Activated CD4-positive, alpha-beta T cell treated with anti-CD3 and anti-CD28 coated beads for 36 hours (primary cell): Measurements from ENCODE around the gene FHOD3. TPM values are rescaled to one million over a fixed set of nuclear protein-coding genes. Genes with fewer than 3 reads are reported as not detected.

ENCODE experiments used
- ATAC-seq: fragments of 200-7000 bp; cut with Tn5 transposase; one replicate; pipeline ENCODE4 v1.10.0; 2021; ENCODE audit warnings: mild to moderate bottlenecking, moderate library complexity
- CTCF ChIA-PET: fragments of 350-600 bp; sonication (Branson Sonifier 250); formaldehyde crosslinking; loops from one replicate; lab custom pipeline; 2021; ENCODE audit warnings: antibody characterized with exemption; lab: Charles Lee
- POLR2A ChIA-PET: fragments of 350-600 bp; sonication (Branson Sonifier 250); formaldehyde crosslinking; loops from one replicate; lab custom pipeline; 2021; ENCODE audit warnings: antibody characterized with exemption, inconsistent platforms; lab: Charles Lee
- DNase-seq: peaks from one replicate; pipeline ENCODE4 v3.0.0-alpha.2; 2020
- H3K27ac Mint-ChIP-seq: one replicate; pipeline ENCODE4 v1.8.0; 2021; ENCODE audit warnings: mixed read lengths
- H3K27me3 Mint-ChIP-seq: one replicate; pipeline ENCODE4 v1.8.0; 2021; ENCODE audit warnings: mixed read lengths
- H3K36me3 Mint-ChIP-seq: one replicate; pipeline ENCODE4 v1.8.0; 2021; ENCODE audit warnings: low read depth, mixed read lengths
- H3K4me1 Mint-ChIP-seq: one replicate; pipeline ENCODE4 v1.8.0; 2021; ENCODE audit warnings: mixed read lengths
- H3K4me3 Mint-ChIP-seq: one replicate; pipeline ENCODE4 v1.8.0; 2021; ENCODE audit warnings: mild to moderate bottlenecking, moderate library complexity, mixed read lengths
- H3K9me3 Mint-ChIP-seq: one replicate; pipeline ENCODE4 v1.8.0; 2021; ENCODE audit warnings: low read depth, mixed read lengths
- intact Hi-C, 2 experiments: fragments of 100-400 bp; cut with DNase I in 1 of 2; cut with micrococcal nuclease in 1 of 2; formaldehyde crosslinking; loops; one replicate each; pipeline versions ENCODE4 v1.14.2 to v1.15.1; 2022 to 2024; cut with DNase I, micrococcal nuclease
- total RNA-seq, 2 experiments: library from RNA; stranded (reverse); gene quantifications; one replicate each; pipeline ENCODE4 v1.2.3, GENCODE V29; 2021

The FHOD3 gene
- total RNA-seq, 2 experiments from 2014 or later = not detected

GRCh38 chr18:36665952-36666351 is 368.4 kb downstream of the FHOD3 start:
- ATAC-seq (no peak), DNase-seq (no peak)
- Mint-ChIP-seq H3K9me3 (no peaks in the 10 kb centered on the region), H3K4me3 (no peak overlapping the region), H3K4me1 (no peaks in the 10 kb centered on the region), H3K36me3 (no peaks in the 10 kb centered on the region), H3K27ac (no peak overlapping the region), H3K27me3 (peaks cover 5% of the 10 kb centered on the region)
- ChIA-PET POLR2A (no interaction called here), CTCF (interaction anchor here (0.5 to 0.6 kb wide), 2 partner anchors 649 to 1781 kb away, joined by 3 read pairs; no protein-coding TSS in a partner anchor)
- intact Hi-C loops = no loop called here

GRCh38 chr18:36667811-36668210 is 370.3 kb downstream of the FHOD3 start:
- intact Hi-C loops = no loop called here
- Mint-ChIP-seq H3K27me3 (peaks cover 13% of the 10 kb centered on the region), H3K27ac (no peak overlapping the region), H3K4me1 (peaks cover under 1% of the 10 kb centered on the region), H3K4me3 (no peak overlapping the region), H3K9me3 (no peaks in the 10 kb centered on the region), H3K36me3 (no peaks in the 10 kb centered on the region)
- POLR2A ChIA-PET = no interaction called here
- no peak for ATAC-seq
- CTCF ChIA-PET = interaction anchor here (2.6 kb wide), 1 partner anchor 20 kb away, joined by 8 read pairs; no protein-coding TSS in a partner anchor
- no peak for DNase-seq

GRCh38 chr18:36668349-36668748 is 370.8 kb downstream of the FHOD3 start:
- DNase-seq (no peak), ATAC-seq (no peak)
- intact Hi-C loops = no loop called here
- ChIA-PET CTCF (interaction anchor here (0.6 to 2.6 kb wide), 2 partner anchors 20 to 389 kb away, joined by 4 to 8 read pairs; no protein-coding TSS in a partner anchor), POLR2A (no interaction called here)
- Mint-ChIP-seq H3K9me3 (no peaks in the 10 kb centered on the region), H3K36me3 (no peaks in the 10 kb centered on the region), H3K27me3 (peaks cover 13% of the 10 kb centered on the region), H3K4me1 (peaks cover 3% of the 10 kb centered on the region), H3K27ac (no peak overlapping the region), H3K4me3 (no peak overlapping the region)

- ChIA-PET POLR2A (no interaction called here), CTCF (no interaction called here)
- Mint-ChIP-seq H3K4me3 (no peak overlapping the region), H3K36me3 (no peaks in the 10 kb centered on the region), H3K4me1 (peaks cover 3% of the 10 kb centered on the region), H3K27me3 (peaks cover 15% of the 10 kb centered on the region), H3K9me3 (no peaks in the 10 kb centered on the region), H3K27ac (no peak overlapping the region)
- intact Hi-C loops = no loop called here
- ATAC-seq = no peak
- DNase-seq = no peak
These were observed 375.2 kb downstream of the FHOD3 start for GRCh38 chr18:36672437-36673344.

- ChIA-PET CTCF (no interaction called here), POLR2A (no interaction called here)
- no peaks in the 10 kb centered on the region for H3K36me3 Mint-ChIP-seq
- no peaks in the 10 kb centered on the region for H3K9me3 Mint-ChIP-seq
- no peak overlapping the region for H3K4me3 Mint-ChIP-seq
- no peak for ATAC-seq
- no peak for DNase-seq
- no peak overlapping the region for H3K27ac Mint-ChIP-seq
- peaks cover 15% of the 10 kb centered on the region for H3K27me3 Mint-ChIP-seq
- H3K4me1 Mint-ChIP-seq = peaks cover 3% of the 10 kb centered on the region
- intact Hi-C loops = no loop called here
These were observed 375.9 kb downstream of the FHOD3 start for GRCh38 chr18:36673452-36673851.

- Mint-ChIP-seq H3K27ac (no peak overlapping the region), H3K27me3 (peaks cover 17% of the 10 kb centered on the region), H3K36me3 (no peaks in the 10 kb centered on the region), H3K4me3 (no peak overlapping the region), H3K4me1 (peaks cover 3% of the 10 kb centered on the region), H3K9me3 (no peaks in the 10 kb centered on the region)
- DNase-seq = no peak
- intact Hi-C loops = no loop called here
- ChIA-PET POLR2A (no interaction called here), CTCF (interaction anchor here (2.2 kb wide), 1 partner anchor 13 kb away, joined by 8 read pairs; no protein-coding TSS in a partner anchor)
- no peak for ATAC-seq
These were observed 377.6 kb downstream of the FHOD3 start for GRCh38 chr18:36675076-36675475.

GRCh38 chr18:36675542-36675941 is 378.0 kb downstream of the FHOD3 start:
- H3K4me3 Mint-ChIP-seq = no peak overlapping the region
- CTCF ChIA-PET = interaction anchor here (2.2 kb wide), 1 partner anchor 12 kb away, joined by 8 read pairs; no protein-coding TSS in a partner anchor
- intact Hi-C loops = no loop called here

GRCh38 chr18:36676629-36677028 is 379.1 kb downstream of the FHOD3 start:
- POLR2A ChIA-PET = no interaction called here

More at GRCh38 chr18:36675542-36675941, 378.0 kb downstream of the FHOD3 start:
- Mint-ChIP-seq H3K9me3 (no peaks in the 10 kb centered on the region), H3K4me1 (peaks cover 3% of the 10 kb centered on the region), H3K36me3 (no peaks in the 10 kb centered on the region), H3K27me3 (peaks cover 18% of the 10 kb centered on the region), H3K27ac (no peak overlapping the region)
- DNase-seq (no peak), ATAC-seq (no peak)
- POLR2A ChIA-PET = no interaction called here

GRCh38 chr18:36680042-36680441 is 382.5 kb downstream of the FHOD3 start:
- intact Hi-C loops = no loop called here
- H3K27ac Mint-ChIP-seq = no peak overlapping the region
- H3K4me3 Mint-ChIP-seq = no peak overlapping the region
- H3K9me3 Mint-ChIP-seq = peaks cover 10% of the 10 kb centered on the region
- no peaks in the 10 kb centered on the region for H3K36me3 Mint-ChIP-seq
- no peaks in the 10 kb centered on the region for H3K4me1 Mint-ChIP-seq
- peaks cover 19% of the 10 kb centered on the region for H3K27me3 Mint-ChIP-seq
- ATAC-seq (no peak), DNase-seq (no peak)
- POLR2A ChIA-PET = no interaction called here
- CTCF ChIA-PET = interaction anchor here (0.5 to 3.4 kb wide), 4 partner anchors 9 to 727 kb away, joined by 3 to 19 read pairs (median 4); no protein-coding TSS in a partner anchor

More at GRCh38 chr18:36676629-36677028, 379.1 kb downstream of the FHOD3 start:
- H3K4me3 Mint-ChIP-seq = no peak overlapping the region
- ATAC-seq = no peak
- peaks cover 3% of the 10 kb centered on the region for H3K4me1 Mint-ChIP-seq
- CTCF ChIA-PET = no interaction called here
- intact Hi-C loops = no loop called here
- no peaks in the 10 kb centered on the region for H3K9me3 Mint-ChIP-seq
- no peaks in the 10 kb centered on the region for H3K36me3 Mint-ChIP-seq
- no peak overlapping the region for H3K27ac Mint-ChIP-seq
- no peak for DNase-seq
- H3K27me3 Mint-ChIP-seq = peaks cover 19% of the 10 kb centered on the region

GRCh38 chr18:36685580-36685979 is 388.1 kb downstream of the FHOD3 start:
- H3K27ac Mint-ChIP-seq = no peak overlapping the region
- CTCF ChIA-PET = no interaction called here
- peaks cover 10% of the 10 kb centered on the region for H3K9me3 Mint-ChIP-seq
- H3K4me1 Mint-ChIP-seq = no peaks in the 10 kb centered on the region
- POLR2A ChIA-PET = no interaction called here
- H3K4me3 Mint-ChIP-seq = no peak overlapping the region
- intact Hi-C loops = loop anchor here (5.0 kb wide), 2 partner anchors 72 to 212 kb away; no protein-coding TSS in a partner anchor
- peaks cover 23% of the 10 kb centered on the region for H3K27me3 Mint-ChIP-seq
- no peaks in the 10 kb centered on the region for H3K36me3 Mint-ChIP-seq
- DNase-seq = no peak
- no peak for ATAC-seq

- H3K4me3 Mint-ChIP-seq = no peak overlapping the region
- intact Hi-C loops = loop anchor here (1.0 to 5.0 kb wide), 4 partner anchors 69 to 209 kb away; no protein-coding TSS in a partner anchor
- CTCF ChIA-PET = interaction anchor here (0.5 to 3.6 kb wide), 30 partner anchors 9 to 1395 kb away, joined by 3 to 46 read pairs (median 4); no protein-coding TSS in a partner anchor
- no peak overlapping the region for H3K27ac Mint-ChIP-seq
- peaks cover 18% of the 10 kb centered on the region for H3K27me3 Mint-ChIP-seq
- POLR2A ChIA-PET = no interaction called here
- ATAC-seq (no peak), DNase-seq (peak; percentile 70)
- H3K4me1 Mint-ChIP-seq = no peaks in the 10 kb centered on the region
- peaks cover 8% of the 10 kb centered on the region for H3K9me3 Mint-ChIP-seq
- H3K36me3 Mint-ChIP-seq = no peaks in the 10 kb centered on the region
These were observed 390.8 kb downstream of the FHOD3 start for GRCh38 chr18:36688020-36688965.
